ENCODE data around the gene TMPRSS4.

GRCh38 chr11:118051136-118051610 is 25.7 kb upstream of the TMPRSS4 start:
- TF ChIP-seq EP300 (IDR thresholded peaks at IDR 0.05; ENCODE audit: low read depth in 2 of 2, low read length in 2 of 2) = no peak
- TF ChIP-seq EP300 (CRISPR knock-in tag; IDR thresholded peaks at IDR 0.05; ENCODE audit: borderline replicate concordance) = no peak
- TF ChIP-seq CTCF (CRISPR knock-in tag; IDR thresholded peaks at IDR 0.05) = no peak
- no peak for TF ChIP-seq ATF3 (CRISPR knock-in tag; IDR thresholded peaks at IDR 0.05)
- TF ChIP-seq ELK4 (CRISPR knock-in tag; IDR thresholded peaks at IDR 0.05; ENCODE audit: borderline replicate concordance) = no peak
- TF ChIP-seq EZH2 (conservative IDR thresholded peaks at IDR 0.05; ENCODE audit: low read depth, low read length) = no peak
- no peak for TF ChIP-seq KLF16 (CRISPR knock-in tag; IDR thresholded peaks at IDR 0.05)

All from HepG2 (cell line).